ENCODE measurements around the gene COL1A1.

The COL1A1 gene

DNA sequence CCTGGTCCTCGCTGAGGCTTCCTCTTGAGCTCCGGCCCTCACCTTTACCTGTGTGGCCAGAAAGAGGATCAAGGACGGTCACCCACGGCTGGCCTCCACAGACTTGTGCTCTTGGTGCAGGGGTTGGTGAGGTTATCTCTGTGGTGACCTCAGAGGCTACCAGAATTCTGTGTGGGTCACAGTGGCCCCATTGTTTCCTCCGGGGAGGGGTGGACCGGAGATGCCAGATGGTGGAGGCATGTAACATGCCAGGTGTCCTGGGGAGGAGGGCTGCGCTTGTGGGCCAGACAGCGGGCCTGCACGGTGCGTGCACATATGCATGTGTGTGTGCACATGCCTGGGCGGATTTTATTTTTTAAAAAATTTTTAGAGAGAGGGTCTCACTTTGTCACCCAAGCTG lies 29.3 kb downstream of the COL1A1 start:
- TF ChIP-seq, protein P1, sequence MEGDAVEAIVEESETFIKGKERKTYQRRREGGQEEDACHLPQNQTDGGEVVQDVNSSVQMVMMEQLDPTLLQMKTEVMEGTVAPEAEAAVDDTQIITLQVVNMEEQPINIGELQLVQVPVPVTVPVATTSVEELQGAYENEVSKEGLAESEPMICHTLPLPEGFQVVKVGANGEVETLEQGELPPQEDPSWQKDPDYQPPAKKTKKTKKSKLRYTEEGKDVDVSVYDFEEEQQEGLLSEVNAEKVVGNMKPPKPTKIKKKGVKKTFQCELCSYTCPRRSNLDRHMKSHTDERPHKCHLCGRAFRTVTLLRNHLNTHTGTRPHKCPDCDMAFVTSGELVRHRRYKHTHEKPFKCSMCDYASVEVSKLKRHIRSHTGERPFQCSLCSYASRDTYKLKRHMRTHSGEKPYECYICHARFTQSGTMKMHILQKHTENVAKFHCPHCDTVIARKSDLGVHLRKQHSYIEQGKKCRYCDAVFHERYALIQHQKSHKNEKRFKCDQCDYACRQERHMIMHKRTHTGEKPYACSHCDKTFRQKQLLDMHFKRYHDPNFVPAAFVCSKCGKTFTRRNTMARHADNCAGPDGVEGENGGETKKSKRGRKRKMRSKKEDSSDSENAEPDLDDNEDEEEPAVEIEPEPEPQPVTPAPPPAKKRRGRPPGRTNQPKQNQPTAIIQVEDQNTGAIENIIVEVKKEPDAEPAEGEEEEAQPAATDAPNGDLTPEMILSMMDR (IDR thresholded peaks at IDR 0.05; ENCODE audit: extremely low read depth, insufficient read depth, missing control alignments) = no peak
- no peak for DNase-seq (ENCODE audit: low spot score)
- in situ Hi-C loops (cut with MboI; ENCODE audit: low pct_unique_long_range_greater_than_20kb, low sequenced_read_pairs, unreplicated experiment) = no loop called here

DNA sequence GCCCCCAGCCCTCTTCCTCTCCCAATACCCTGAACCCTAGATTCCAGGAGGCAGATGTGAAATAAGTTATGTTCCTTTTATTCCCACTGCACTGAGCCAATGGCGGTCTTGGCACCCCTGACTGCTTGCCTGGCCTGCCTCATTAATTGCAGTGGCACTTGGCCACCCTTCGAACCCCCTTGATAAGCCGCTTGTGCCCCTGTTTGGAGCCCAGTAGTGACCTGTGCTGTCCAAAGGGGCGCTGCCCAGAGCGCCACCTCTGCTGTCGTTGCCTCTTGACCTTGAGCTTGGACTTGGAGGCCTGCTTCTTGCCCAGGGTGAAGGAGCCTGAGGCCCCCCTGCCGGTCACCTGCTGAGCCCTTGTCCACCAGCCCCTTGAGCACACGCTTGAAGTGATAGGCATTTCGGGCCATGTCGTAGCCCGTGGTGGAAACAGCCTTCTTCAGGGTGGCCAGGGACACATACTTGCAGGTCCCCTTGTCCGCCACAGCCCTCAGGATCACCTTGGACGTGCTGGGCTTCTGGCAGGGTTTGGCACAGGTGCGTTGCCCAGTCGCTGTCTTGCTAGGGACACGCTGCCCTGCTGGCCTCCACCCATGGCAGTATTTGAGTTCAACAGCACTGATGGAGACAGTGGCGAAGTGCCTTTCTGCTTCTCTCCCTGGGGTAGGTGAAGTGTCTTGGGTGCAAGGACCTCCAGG lies 29.9 kb downstream of the COL1A1 start:
- DNase-seq (ENCODE audit: low spot score) = no peak
- in situ Hi-C loops (cut with MboI; ENCODE audit: low pct_unique_long_range_greater_than_20kb, low sequenced_read_pairs, unreplicated experiment) = no loop called here
- TF ChIP-seq, protein P1 (IDR thresholded peaks at IDR 0.05; ENCODE audit: extremely low read depth, insufficient read depth, missing control alignments) = no peak

DNA sequence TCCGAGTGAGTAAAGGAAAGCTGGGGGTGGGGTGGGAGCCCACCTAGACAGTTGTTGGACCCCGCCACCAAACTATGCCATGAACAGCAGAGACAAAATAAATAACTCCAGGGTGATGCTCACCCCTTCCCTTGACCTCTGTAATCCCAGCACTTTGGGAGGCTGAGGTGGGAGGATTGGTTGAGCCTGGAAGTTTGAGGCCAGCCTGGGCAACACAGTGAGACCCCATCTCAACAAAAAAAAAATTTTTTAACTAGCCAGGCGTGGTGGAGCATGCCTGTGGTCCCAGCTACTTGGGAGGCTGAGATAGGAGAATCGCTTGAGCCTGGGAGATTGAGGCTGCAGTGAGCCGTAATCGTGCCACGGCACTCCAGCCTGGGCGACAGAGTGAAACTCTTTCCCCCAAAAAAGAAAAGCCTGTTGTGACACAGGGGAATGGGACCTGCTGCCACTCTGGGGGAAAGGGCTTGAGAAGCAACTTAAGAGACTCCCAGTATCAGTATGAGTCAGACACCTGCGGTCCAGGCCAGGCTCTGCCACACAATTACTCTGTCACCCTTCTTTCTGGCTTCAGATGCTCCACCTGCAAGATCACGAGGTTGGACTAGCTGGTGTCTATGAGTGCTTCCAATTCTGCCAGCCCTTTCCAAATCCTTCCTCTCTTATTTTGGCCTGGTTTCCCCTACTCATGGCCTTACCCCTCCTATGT lies 30.6 kb downstream of the COL1A1 start:
- DNase-seq (ENCODE audit: low spot score) = peak; percentile 77
- in situ Hi-C loops (cut with MboI; ENCODE audit: low pct_unique_long_range_greater_than_20kb, low sequenced_read_pairs, unreplicated experiment) = no loop called here
- TF ChIP-seq, protein P1 (IDR thresholded peaks at IDR 0.05; ENCODE audit: extremely low read depth, insufficient read depth, missing control alignments) = no peak

DNA sequence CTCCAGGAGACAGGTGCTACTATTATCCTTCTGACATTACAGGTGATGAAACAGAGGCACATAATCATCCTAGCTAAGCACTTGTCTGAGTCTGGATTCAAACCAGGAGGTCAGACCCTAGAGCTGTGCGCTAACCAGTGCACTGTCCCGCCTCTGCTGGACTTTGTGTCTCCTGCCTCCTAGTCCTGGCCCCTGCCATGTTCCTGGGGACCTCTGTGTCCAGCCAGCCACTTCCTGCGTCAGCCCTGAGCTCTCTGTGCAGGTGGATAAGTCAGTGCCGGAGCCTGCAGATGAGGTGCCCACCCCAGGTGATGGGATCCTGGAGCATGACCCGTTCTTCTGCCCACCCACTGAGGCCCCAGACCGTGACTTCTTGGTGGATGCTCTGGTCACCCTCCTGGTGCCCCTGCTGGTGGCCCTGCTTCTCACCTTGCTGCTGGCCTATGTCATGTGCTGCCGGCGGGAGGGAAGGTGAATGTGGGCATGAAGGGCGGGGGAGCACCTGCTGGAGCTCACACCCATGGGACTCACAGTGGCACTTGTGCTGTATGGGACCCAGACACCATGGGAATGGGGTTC lies 31.5 kb downstream of the COL1A1 start:
- in situ Hi-C loops (cut with MboI; ENCODE audit: low pct_unique_long_range_greater_than_20kb, low sequenced_read_pairs, unreplicated experiment) = no loop called here
- no peak for DNase-seq (ENCODE audit: low spot score)
- TF ChIP-seq, protein P1 (IDR thresholded peaks at IDR 0.05; ENCODE audit: extremely low read depth, insufficient read depth, missing control alignments) = no peak

DNA sequence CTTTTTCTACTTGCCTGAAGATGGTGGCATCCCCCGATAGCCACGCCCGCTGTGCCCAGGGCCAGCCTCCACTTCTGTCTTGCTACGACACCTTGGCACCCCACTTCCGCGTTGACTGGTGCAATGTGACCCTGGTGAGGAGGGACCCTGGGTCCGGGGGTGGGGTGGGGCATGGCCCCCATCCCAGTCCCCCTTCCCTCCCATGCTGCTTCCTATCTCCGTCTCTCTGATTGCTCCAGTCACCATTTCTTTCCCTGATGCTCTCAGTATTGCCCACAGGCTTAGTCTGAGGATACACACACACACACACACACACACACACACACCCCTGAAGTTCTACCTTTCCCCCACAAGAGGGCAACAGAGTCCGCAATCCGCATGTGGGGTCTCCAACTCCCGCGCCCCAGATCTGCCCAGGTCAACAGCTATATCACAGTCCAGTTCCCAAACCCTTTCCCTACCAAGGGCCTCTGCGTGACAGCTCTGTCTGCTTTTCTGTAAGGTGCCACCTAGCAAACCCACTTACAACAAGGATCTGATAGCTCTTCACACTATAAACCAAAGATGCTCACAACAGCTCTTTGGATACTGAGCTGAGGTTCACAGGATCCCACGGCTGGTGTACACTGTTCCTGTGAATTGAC lies 32.2 kb downstream of the COL1A1 start:
- in situ Hi-C loops (cut with MboI; ENCODE audit: low pct_unique_long_range_greater_than_20kb, low sequenced_read_pairs, unreplicated experiment) = no loop called here
- TF ChIP-seq, protein P1 (IDR thresholded peaks at IDR 0.05; ENCODE audit: extremely low read depth, insufficient read depth, missing control alignments) = peak; percentile 82
- peak; percentile 81 for DNase-seq (ENCODE audit: low spot score)

DNA sequence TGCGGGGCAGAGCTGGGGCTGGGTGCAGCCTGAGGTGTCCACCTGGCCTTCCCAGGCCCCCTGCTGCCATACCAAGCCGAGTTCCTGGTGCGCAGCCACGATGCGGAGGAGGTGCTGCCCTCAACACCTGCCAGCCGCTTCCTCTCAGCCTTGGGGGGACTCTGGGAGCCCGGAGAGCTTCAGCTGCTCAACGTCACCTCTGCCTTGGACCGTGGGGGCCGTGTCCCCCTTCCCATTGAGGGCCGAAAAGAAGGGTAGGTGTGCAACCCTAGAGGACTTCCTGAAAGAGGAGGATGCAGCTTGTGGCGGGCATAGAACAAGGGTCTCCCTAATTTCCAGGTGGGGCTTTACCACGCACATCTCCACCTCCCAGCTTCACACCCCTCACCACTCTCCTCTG lies 33.1 kb downstream of the COL1A1 start:
- no peak for DNase-seq (ENCODE audit: low spot score)
- TF ChIP-seq, protein P1 (IDR thresholded peaks at IDR 0.05; ENCODE audit: extremely low read depth, insufficient read depth, missing control alignments) = no peak
- in situ Hi-C loops (cut with MboI; ENCODE audit: low pct_unique_long_range_greater_than_20kb, low sequenced_read_pairs, unreplicated experiment) = no loop called here
